ENCODE data around the gene APMAP. TPM values are rescaled to one million over a fixed set of nuclear protein-coding genes. Genes with fewer than 3 reads are reported as not detected.

APMAP gene
- total RNA-seq, 2 experiments from 2014 or later, result 9.5 to 11.3 TPM

DNA sequence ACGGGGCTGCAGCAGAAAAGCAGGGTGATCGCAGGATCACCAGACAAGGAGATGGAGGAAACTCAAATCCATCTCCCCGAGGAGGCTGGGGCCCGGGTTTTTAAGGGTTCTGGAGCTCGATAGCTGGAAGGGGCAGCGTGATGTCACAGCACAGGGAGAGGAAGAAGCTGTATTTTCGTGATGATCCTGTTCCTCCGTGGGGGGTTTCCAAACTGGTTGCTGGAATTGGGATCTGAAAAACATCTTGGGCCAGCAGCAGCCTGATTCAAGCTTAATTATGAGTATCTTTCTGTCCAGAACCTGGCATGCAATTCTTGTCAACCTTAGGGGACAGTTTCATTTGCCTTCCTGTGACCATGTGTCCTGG, 39.4 kb downstream of the APMAP start:
- no peak for TF ChIP-seq CTCF (IDR thresholded peaks at IDR 0.05)
- peaks cover 23% of the 10 kb centered on the region for H3K36me3 ChIP-seq (ENCODE audit: insufficient read depth, low read length)
- no peaks in the 10 kb centered on the region for H3K9me3 Mint-ChIP-seq
- H3K36me3 Mint-ChIP-seq (ENCODE audit: low read depth), result peaks cover 12% of the 10 kb centered on the region
- peaks cover 74% of the 10 kb centered on the region for H3K4me1 ChIP-seq (ENCODE audit: insufficient read depth, low read length)
- H3K9me3 ChIP-seq (ENCODE audit: control insufficient read depth in 1 of 2, insufficient read depth in 1 of 2, low read length in 2 of 2), result no peaks in the 10 kb centered on the region
- no peak overlapping the region for H3K4me3 ChIP-seq (ENCODE audit: low read length)
- no peaks in the 10 kb centered on the region for H3K27me3 ChIP-seq (ENCODE audit: control insufficient read depth in 1 of 2, insufficient read depth in 2 of 2, low read length in 2 of 2)
- ChIA-PET POLR2A (interaction anchor here (0.8 kb wide), 1 partner anchor 454 kb away, joined by 3 read pairs; no protein-coding TSS in a partner anchor), CTCF (no interaction called here)
- H3K27me3 Mint-ChIP-seq, result no peaks in the 10 kb centered on the region
- ATAC-seq (ENCODE audit: poor library complexity), result no peak
- H3K27ac Mint-ChIP-seq, result peak overlapping the region; percentile 42
- H3K4me1 Mint-ChIP-seq (ENCODE audit: low read depth), result peaks cover 29% of the 10 kb centered on the region
- DNase-seq, result peak in 1 of 14 experiments; percentile 16
- no peak overlapping the region for H3K4me3 Mint-ChIP-seq
- intact Hi-C loops (cut with DNase I, micrococcal nuclease), result no loop called here
- H3K27ac ChIP-seq (ENCODE audit: low read depth in 1 of 2, low read length in 2 of 2), result no peak overlapping the region

- H3K36me3 ChIP-seq (ENCODE audit: insufficient read depth, low read length), result peaks cover 17% of the 10 kb centered on the region
- Mint-ChIP-seq H3K4me3 (no peak overlapping the region), H3K4me1 (ENCODE audit: low read depth) (peaks cover 34% of the 10 kb centered on the region), H3K27me3 (no peaks in the 10 kb centered on the region), H3K9me3 (no peaks in the 10 kb centered on the region), H3K36me3 (ENCODE audit: low read depth) (peaks cover 9% of the 10 kb centered on the region), H3K27ac (no peak overlapping the region)
- H3K27me3 ChIP-seq (ENCODE audit: control insufficient read depth in 1 of 2, insufficient read depth in 2 of 2, low read length in 2 of 2), result no peaks in the 10 kb centered on the region
- ChIA-PET POLR2A (interaction anchor here (0.8 kb wide), 1 partner anchor 454 kb away, joined by 3 read pairs; no protein-coding TSS in a partner anchor), CTCF (no interaction called here)
- no peak for TF ChIP-seq CTCF (IDR thresholded peaks at IDR 0.05)
- peaks cover 74% of the 10 kb centered on the region for H3K4me1 ChIP-seq (ENCODE audit: insufficient read depth, low read length)
- peak in 1 of 14 experiments; percentile 18 for DNase-seq
- no peaks in the 10 kb centered on the region for H3K9me3 ChIP-seq (ENCODE audit: control insufficient read depth in 1 of 2, insufficient read depth in 1 of 2, low read length in 2 of 2)
- intact Hi-C loops (cut with DNase I, micrococcal nuclease), result no loop called here
- ATAC-seq (ENCODE audit: poor library complexity), result no peak
- H3K4me3 ChIP-seq (ENCODE audit: low read length), result no peak overlapping the region
- H3K27ac ChIP-seq (ENCODE audit: low read depth in 1 of 2, low read length in 2 of 2), result no peak overlapping the region
Measured at GRCh38 chr20:24952376-24953208, 40.0 kb downstream of the APMAP start.

- no peaks in the 10 kb centered on the region for H3K9me3 ChIP-seq (ENCODE audit: control insufficient read depth in 1 of 2, insufficient read depth in 1 of 2, low read length in 2 of 2)
- H3K27me3 ChIP-seq (ENCODE audit: control insufficient read depth in 1 of 2, insufficient read depth in 2 of 2, low read length in 2 of 2), result no peaks in the 10 kb centered on the region
- Mint-ChIP-seq H3K9me3 (peaks cover 6% of the 10 kb centered on the region), H3K36me3 (ENCODE audit: low read depth) (peaks cover 9% of the 10 kb centered on the region), H3K27me3 (no peaks in the 10 kb centered on the region), H3K4me3 (peak overlapping the region; percentile 34), H3K27ac (no peak overlapping the region), H3K4me1 (ENCODE audit: low read depth) (peaks cover 34% of the 10 kb centered on the region)
- intact Hi-C loops (cut with DNase I, micrococcal nuclease), result no loop called here
- peaks cover 74% of the 10 kb centered on the region for H3K4me1 ChIP-seq (ENCODE audit: insufficient read depth, low read length)
- DNase-seq (peak in 1 of 14 experiments; percentile 7), ATAC-seq (ENCODE audit: poor library complexity) (no peak)
- peak overlapping the region; percentile 66 for H3K4me3 ChIP-seq (ENCODE audit: low read length)
- H3K36me3 ChIP-seq (ENCODE audit: insufficient read depth, low read length), result peaks cover 12% of the 10 kb centered on the region
- ChIA-PET CTCF (no interaction called here), POLR2A (interaction anchor here (1.0 kb wide), 1 partner anchor 106 kb away, joined by 3 read pairs; the partner anchor contains the start of gene ACSS1)
- no peak overlapping the region for H3K27ac ChIP-seq (ENCODE audit: low read depth in 1 of 2, low read length in 2 of 2)
- TF ChIP-seq CTCF (IDR thresholded peaks at IDR 0.05), result no peak
Measured at GRCh38 chr20:24951536-24952083, 40.9 kb downstream of the APMAP start.
